ENCODE measurements around the gene OPCML. TPM values are rescaled to one million over a fixed set of nuclear protein-coding genes. Genes with fewer than 3 reads are reported as not detected.

OPCML gene
- total RNA-seq, 1 experiment from 2014 or later = not detected

DNA sequence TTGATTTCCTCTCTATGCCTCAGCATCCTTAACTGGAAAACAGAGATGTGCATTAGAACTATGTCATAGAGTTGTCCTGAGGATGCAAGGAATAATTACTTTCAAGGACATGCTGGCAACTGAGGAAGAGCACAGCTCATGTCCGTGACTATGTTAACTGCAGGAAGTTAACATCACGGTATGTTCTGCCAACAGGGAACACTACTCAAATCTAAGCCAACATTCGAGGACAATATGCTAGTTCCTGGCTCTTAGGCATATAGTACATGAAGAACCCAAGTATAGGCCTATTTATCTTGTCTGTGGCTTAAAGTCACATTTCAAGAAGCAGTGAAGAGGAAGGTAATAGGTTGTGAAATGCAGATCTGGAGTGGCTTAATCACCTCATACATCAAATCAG, 1032.6 kb downstream of the OPCML start:
- in situ Hi-C loops (cut with HindIII; ENCODE audit: low pct_unique_long_range_greater_than_20kb, low sequenced_read_pairs) = no loop called here
- no peak for DNase-seq (ENCODE audit: low read depth, low spot score)

GRCh38 chr11:132496341-132496740, 1036.0 kb downstream of the OPCML start:
- no peak for DNase-seq (ENCODE audit: low read depth, low spot score)
- in situ Hi-C loops (cut with HindIII; ENCODE audit: low pct_unique_long_range_greater_than_20kb, low sequenced_read_pairs) = no loop called here

DNA sequence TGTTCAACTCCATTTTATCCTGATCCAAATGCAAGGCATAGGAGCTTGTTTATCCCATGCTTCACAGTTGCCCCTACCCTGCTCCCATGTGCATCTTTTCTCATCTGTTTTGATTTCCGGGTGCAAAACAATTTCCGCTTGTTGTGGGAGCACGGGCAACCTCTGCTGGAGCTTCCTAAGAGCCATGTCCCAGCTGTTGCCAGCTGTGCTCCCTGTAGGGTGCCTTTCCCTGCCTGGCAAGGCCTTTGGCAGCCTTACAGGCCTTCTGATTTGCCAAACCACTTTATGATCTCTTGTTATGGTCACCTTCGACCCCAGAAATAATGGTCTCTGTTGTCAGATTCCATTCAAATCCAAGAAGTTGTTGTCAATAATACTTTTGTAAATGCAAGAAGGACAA, 1038.5 kb downstream of the OPCML start:
- DNase-seq (ENCODE audit: low read depth, low spot score) = no peak
- in situ Hi-C loops (cut with HindIII; ENCODE audit: low pct_unique_long_range_greater_than_20kb, low sequenced_read_pairs) = no loop called here

- no peak for DNase-seq (ENCODE audit: low read depth, low spot score)
- in situ Hi-C loops (cut with HindIII; ENCODE audit: low pct_unique_long_range_greater_than_20kb, low sequenced_read_pairs) = no loop called here
Observed at GRCh38 chr11:132490978-132491377, 1041.3 kb downstream of the OPCML start.

DNA sequence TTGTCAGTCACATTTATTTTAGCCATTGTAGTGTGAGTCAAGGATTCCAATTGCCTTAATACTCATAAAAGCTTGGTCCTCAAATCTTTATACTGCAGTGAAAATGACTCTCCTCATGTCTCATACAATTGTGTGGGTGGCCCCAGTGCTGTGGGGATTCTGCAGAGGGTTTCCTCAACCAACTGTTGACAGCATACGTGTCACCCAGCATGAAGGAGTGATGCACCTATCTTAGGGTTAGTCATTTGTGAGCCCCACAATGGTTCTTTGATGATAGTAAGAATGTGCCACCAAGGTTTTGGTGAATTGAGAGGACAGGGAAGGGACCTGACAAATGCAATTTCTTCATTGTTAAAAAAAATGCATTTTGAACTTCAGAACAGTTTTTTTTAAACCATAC, 1046.2 kb downstream of the OPCML start:
- in situ Hi-C loops (cut with HindIII; ENCODE audit: low pct_unique_long_range_greater_than_20kb, low sequenced_read_pairs) = no loop called here
- no peak for DNase-seq (ENCODE audit: low read depth, low spot score)

- in situ Hi-C loops (cut with HindIII; ENCODE audit: low pct_unique_long_range_greater_than_20kb, low sequenced_read_pairs) = no loop called here
- DNase-seq (ENCODE audit: low read depth, low spot score) = no peak
Observed at GRCh38 chr11:132475026-132475425, 1057.3 kb downstream of the OPCML start.

GRCh38 chr11:132472411-132473172, 1059.7 kb downstream of the OPCML start:
- in situ Hi-C loops (cut with HindIII; ENCODE audit: low pct_unique_long_range_greater_than_20kb, low sequenced_read_pairs) = no loop called here

GRCh38 chr11:132471466-132471865, 1060.8 kb downstream of the OPCML start:
- DNase-seq (ENCODE audit: low read depth, low spot score) = no peak
- in situ Hi-C loops (cut with HindIII; ENCODE audit: low pct_unique_long_range_greater_than_20kb, low sequenced_read_pairs) = no loop called here

More at GRCh38 chr11:132472411-132473172, 1059.7 kb downstream of the OPCML start:
- no peak for DNase-seq (ENCODE audit: low read depth, low spot score)

GRCh38 chr11:132466983-132467382, 1065.3 kb downstream of the OPCML start:
- in situ Hi-C loops (cut with HindIII; ENCODE audit: low pct_unique_long_range_greater_than_20kb, low sequenced_read_pairs) = no loop called here
- no peak for DNase-seq (ENCODE audit: low read depth, low spot score)

DNA sequence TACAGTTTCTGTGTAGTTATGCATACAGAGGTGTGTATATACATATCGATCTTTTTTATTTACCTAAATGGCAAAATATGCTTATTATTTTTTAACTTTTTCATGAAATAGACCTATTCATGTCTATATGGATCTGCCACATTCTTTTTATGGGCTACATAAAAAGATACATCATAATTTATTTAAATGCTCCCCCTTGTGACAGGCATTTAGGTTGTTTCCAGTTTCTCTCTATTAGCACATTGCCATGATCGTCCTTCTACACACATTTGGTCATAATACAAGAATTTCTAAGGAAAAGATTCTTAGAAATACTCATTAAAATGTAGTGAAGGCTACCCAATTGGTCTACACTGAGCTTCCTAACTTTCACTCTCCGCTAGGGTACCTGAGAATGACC, 1067.4 kb downstream of the OPCML start:
- in situ Hi-C loops (cut with HindIII; ENCODE audit: low pct_unique_long_range_greater_than_20kb, low sequenced_read_pairs) = no loop called here
- no peak for DNase-seq (ENCODE audit: low read depth, low spot score)

DNA sequence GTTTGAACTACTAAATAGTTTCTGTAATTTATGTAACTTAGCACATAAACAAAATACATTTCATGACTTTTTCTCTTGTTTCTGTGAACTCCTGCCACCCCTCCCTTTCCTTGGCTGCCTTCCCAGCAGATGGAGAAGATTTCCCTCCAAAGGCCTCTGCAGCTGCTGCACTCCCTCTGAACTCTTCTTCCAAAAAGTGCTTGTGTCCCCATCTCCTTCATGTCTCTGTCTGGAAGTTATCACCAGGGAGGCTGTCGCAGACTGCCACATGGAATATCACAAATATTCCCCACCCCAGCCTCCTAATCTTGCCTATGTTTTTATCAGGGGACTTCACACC, 1068.3 kb downstream of the OPCML start:
- DNase-seq (ENCODE audit: low read depth, low spot score) = no peak
- in situ Hi-C loops (cut with HindIII; ENCODE audit: low pct_unique_long_range_greater_than_20kb, low sequenced_read_pairs) = no loop called here

DNA sequence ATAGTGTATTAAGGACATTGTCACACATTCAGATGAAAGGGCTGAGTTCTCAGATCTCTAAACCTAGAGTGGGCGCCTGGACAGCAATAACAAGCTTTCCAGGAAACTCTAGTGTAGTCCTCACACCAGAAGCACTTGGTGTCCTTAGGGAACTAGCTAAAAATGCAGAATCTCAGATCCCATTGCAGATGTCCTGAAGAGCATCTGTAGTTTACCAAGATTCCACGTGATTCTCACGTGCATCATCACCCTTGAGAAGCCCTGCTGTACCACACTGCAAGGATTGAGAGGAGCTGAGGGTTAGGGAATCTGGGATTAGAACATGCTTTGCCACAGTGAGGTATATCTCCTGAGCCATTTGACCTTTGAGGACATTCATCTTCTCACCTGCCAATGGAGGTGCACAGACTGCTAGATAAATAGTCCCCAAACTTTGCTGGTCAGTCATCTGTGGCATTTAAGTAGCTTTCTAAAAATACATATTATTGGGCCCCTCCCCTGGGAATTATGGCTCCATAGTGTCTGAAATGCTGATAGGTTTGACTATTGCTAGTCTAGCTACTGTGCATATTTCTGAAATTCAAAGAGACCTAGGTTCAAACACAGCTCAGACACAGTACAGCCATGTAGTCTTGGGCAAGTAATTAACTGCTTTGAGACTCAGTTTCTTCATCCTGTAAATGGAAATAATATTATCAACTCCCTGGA, 1068.9 kb downstream of the OPCML start:
- DNase-seq (ENCODE audit: low read depth, low spot score) = no peak
- in situ Hi-C loops (cut with HindIII; ENCODE audit: low pct_unique_long_range_greater_than_20kb, low sequenced_read_pairs) = no loop called here

GRCh38 chr11:132459736-132460135, 1072.6 kb downstream of the OPCML start:
- in situ Hi-C loops (cut with HindIII; ENCODE audit: low pct_unique_long_range_greater_than_20kb, low sequenced_read_pairs) = no loop called here
- no peak for DNase-seq (ENCODE audit: low read depth, low spot score)

- DNase-seq (ENCODE audit: low read depth, low spot score) = no peak
- in situ Hi-C loops (cut with HindIII; ENCODE audit: low pct_unique_long_range_greater_than_20kb, low sequenced_read_pairs) = no loop called here
Observed at GRCh38 chr11:132457445-132457844, 1074.9 kb downstream of the OPCML start.

DNA sequence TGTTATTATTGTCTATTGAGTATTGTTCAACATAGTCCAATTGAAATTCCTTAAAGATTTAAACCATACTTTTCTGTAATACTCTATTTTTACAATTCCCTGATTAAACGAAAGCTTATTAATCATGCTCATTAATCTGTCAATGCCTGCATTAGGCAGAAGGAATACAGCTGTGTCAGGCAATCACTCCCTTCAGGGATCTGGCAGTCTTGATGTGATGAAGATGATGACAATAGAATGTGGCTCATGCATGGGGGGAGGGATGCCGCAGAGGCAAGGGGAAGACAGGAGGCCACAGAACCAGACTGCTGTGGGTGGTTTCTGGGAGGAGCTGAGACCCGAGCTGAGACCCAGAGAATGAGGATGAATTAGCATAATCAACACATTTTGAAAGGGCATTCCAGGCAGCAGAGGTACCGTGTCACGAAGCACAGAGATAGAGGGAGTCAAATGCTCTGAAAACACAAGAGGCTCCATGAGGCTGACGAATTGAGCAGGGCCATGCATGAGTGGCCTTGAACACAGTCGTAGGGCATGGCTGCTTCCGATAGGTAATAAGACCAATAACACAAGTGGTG, 1075.5 kb downstream of the OPCML start:
- DNase-seq (ENCODE audit: low read depth, low spot score) = no peak
- in situ Hi-C loops (cut with HindIII; ENCODE audit: low pct_unique_long_range_greater_than_20kb, low sequenced_read_pairs) = no loop called here

GRCh38 chr11:132455044-132455443, 1077.3 kb downstream of the OPCML start:
- DNase-seq (ENCODE audit: low read depth, low spot score) = no peak
- in situ Hi-C loops (cut with HindIII; ENCODE audit: low pct_unique_long_range_greater_than_20kb, low sequenced_read_pairs) = no loop called here

DNA sequence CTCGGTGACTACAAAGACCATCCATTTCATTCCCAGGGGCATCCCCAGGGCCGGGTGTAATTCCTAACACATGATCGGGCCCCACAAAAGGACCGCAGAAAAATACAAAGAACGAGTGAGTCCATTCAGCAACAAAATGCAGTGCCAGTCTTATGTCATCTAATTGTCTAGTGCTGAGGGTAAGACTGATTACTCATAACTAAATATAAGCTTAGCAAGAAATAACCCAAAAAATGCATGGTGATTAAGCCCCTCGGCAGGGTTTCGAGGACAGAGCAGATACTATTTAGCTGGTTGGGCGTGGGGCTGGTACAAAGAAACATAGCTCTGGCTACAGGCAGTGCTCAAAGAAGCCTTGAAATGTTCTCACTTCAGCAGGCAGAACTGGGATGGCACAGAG, 1078.9 kb downstream of the OPCML start:
- in situ Hi-C loops (cut with HindIII; ENCODE audit: low pct_unique_long_range_greater_than_20kb, low sequenced_read_pairs) = no loop called here
- DNase-seq (ENCODE audit: low read depth, low spot score) = no peak

DNA sequence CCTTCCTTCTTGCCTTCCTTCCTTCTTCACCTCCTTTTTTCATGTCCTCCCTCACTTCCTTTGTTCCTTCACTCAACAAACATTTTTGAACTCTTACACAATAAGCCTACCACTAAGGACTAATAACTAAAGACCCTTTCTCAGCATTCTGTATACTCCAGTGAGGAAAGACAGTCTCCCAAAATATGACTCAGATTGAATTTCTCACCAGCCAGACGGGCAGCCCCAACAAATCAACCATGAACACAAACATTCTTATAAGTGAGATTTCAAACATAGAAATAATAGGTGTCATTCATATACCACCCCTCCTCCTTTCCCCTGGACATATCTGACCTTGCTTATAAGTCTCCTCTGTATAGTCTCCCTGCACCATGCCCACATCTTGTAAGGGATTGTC, 1079.7 kb downstream of the OPCML start:
- in situ Hi-C loops (cut with HindIII; ENCODE audit: low pct_unique_long_range_greater_than_20kb, low sequenced_read_pairs) = no loop called here
- no peak for DNase-seq (ENCODE audit: low read depth, low spot score)
